Mucosa of stomach (tissue), 1 donor: ENCODE measurements around the gene MIA3.

Experiments used
- H3K27me3 ChIP-seq: one replicate; pipeline ENCODE4 v1.7.0; 2013; ENCODE audit warnings: mild to moderate bottlenecking, low read length; ENCODE audit not compliant: control insufficient read depth, insufficient read depth
- H3K36me3 ChIP-seq: one replicate; pipeline ENCODE4 v1.7.0; 2013; ENCODE audit warnings: low read length; ENCODE audit not compliant: control insufficient read depth, insufficient read depth
- H3K4me1 ChIP-seq: one replicate; pipeline ENCODE4 v1.7.0; 2013; ENCODE audit warnings: mild to moderate bottlenecking, low read length; ENCODE audit not compliant: control insufficient read depth, insufficient read depth
- H3K4me3 ChIP-seq: one replicate; pipeline ENCODE4 v1.7.0; 2013; ENCODE audit warnings: low read length
- H3K9ac ChIP-seq: one replicate; pipeline ENCODE4 v1.7.0; 2013; ENCODE audit warnings: mild to moderate bottlenecking, low read length, moderate library complexity
- H3K9me3 ChIP-seq: one replicate; pipeline ENCODE4 v1.7.0; 2013; ENCODE audit warnings: mild to moderate bottlenecking, low read length, moderate library complexity; ENCODE audit not compliant: control insufficient read depth
- donor health status: Pancreatic carcinoma.

MIA3 gene

GRCh38 chr1:222624214-222624613, 6.3 kb downstream of the MIA3 start:
- Histone ChIP-seq H3K36me3 (peaks cover 20% of the 10 kb centered on the region), H3K4me1 (peaks cover 18% of the 10 kb centered on the region), H3K9ac (no peak overlapping the region), H3K4me3 (no peak overlapping the region), H3K27me3 (no peaks in the 10 kb centered on the region), H3K9me3 (no peaks in the 10 kb centered on the region)

- Histone ChIP-seq H3K36me3 (peaks cover 21% of the 10 kb centered on the region), H3K27me3 (no peaks in the 10 kb centered on the region), H3K4me1 (peaks cover 10% of the 10 kb centered on the region), H3K4me3 (no peak overlapping the region), H3K9ac (no peak overlapping the region), H3K9me3 (no peaks in the 10 kb centered on the region)
Measured at GRCh38 chr1:222627232-222627631, 9.3 kb downstream of the MIA3 start.

- no peak overlapping the region for H3K4me3 ChIP-seq
- H3K4me1 ChIP-seq = no peaks in the 10 kb centered on the region
- H3K9me3 ChIP-seq = no peaks in the 10 kb centered on the region
- H3K27me3 ChIP-seq = no peaks in the 10 kb centered on the region
- no peak overlapping the region for H3K9ac ChIP-seq
- peaks cover 21% of the 10 kb centered on the region for H3K36me3 ChIP-seq
Measured at GRCh38 chr1:222629921-222630535, 12.1 kb downstream of the MIA3 start.

- H3K4me1 ChIP-seq = no peaks in the 10 kb centered on the region
- no peaks in the 10 kb centered on the region for H3K27me3 ChIP-seq
- H3K9me3 ChIP-seq = no peaks in the 10 kb centered on the region
- H3K4me3 ChIP-seq = no peak overlapping the region
- H3K36me3 ChIP-seq = peaks cover 18% of the 10 kb centered on the region
- no peak overlapping the region for H3K9ac ChIP-seq
Measured at GRCh38 chr1:222631611-222632208, 13.8 kb downstream of the MIA3 start.

- Histone ChIP-seq H3K9me3 (no peaks in the 10 kb centered on the region), H3K27me3 (no peaks in the 10 kb centered on the region), H3K9ac (no peak overlapping the region), H3K4me3 (no peak overlapping the region), H3K4me1 (no peaks in the 10 kb centered on the region), H3K36me3 (peaks cover 20% of the 10 kb centered on the region)
Measured at GRCh38 chr1:222632749-222633148, 14.9 kb downstream of the MIA3 start.

- no peak overlapping the region for H3K9ac ChIP-seq
- no peaks in the 10 kb centered on the region for H3K27me3 ChIP-seq
Measured at GRCh38 chr1:222634180-222635013, 16.5 kb downstream of the MIA3 start.

GRCh38 chr1:222641269-222641948, 23.5 kb downstream of the MIA3 start:
- Histone ChIP-seq H3K4me1 (peaks cover 15% of the 10 kb centered on the region), H3K36me3 (peaks cover 4% of the 10 kb centered on the region), H3K9ac (no peak overlapping the region), H3K9me3 (no peaks in the 10 kb centered on the region), H3K27me3 (no peaks in the 10 kb centered on the region), H3K4me3 (no peak overlapping the region)

More at GRCh38 chr1:222634180-222635013, 16.5 kb downstream of the MIA3 start:
- H3K9me3 ChIP-seq = no peaks in the 10 kb centered on the region
- no peaks in the 10 kb centered on the region for H3K4me1 ChIP-seq
- no peak overlapping the region for H3K4me3 ChIP-seq
- peaks cover 9% of the 10 kb centered on the region for H3K36me3 ChIP-seq

GRCh38 chr1:222642468-222642867, 24.6 kb downstream of the MIA3 start:
- Histone ChIP-seq H3K9ac (no peak overlapping the region), H3K4me3 (no peak overlapping the region), H3K27me3 (no peaks in the 10 kb centered on the region), H3K9me3 (no peaks in the 10 kb centered on the region), H3K36me3 (no peaks in the 10 kb centered on the region), H3K4me1 (peaks cover 15% of the 10 kb centered on the region)

- Histone ChIP-seq H3K9ac (peak overlapping the region; percentile 90), H3K27me3 (no peaks in the 10 kb centered on the region), H3K4me3 (peak overlapping the region; percentile 52), H3K4me1 (peaks cover 15% of the 10 kb centered on the region), H3K36me3 (no peaks in the 10 kb centered on the region), H3K9me3 (no peaks in the 10 kb centered on the region)
Measured at GRCh38 chr1:222643606-222643937, 25.7 kb downstream of the MIA3 start.

GRCh38 chr1:222643938-222644635, 26.2 kb downstream of the MIA3 start:
- H3K9me3 ChIP-seq = no peaks in the 10 kb centered on the region
- no peaks in the 10 kb centered on the region for H3K27me3 ChIP-seq
- peak overlapping the region; percentile 90 for H3K9ac ChIP-seq
- no peaks in the 10 kb centered on the region for H3K36me3 ChIP-seq
- peaks cover 15% of the 10 kb centered on the region for H3K4me1 ChIP-seq
- peak overlapping the region; percentile 52 for H3K4me3 ChIP-seq

- no peaks in the 10 kb centered on the region for H3K9me3 ChIP-seq
- H3K27me3 ChIP-seq = no peaks in the 10 kb centered on the region
- peak overlapping the region; percentile 52 for H3K4me3 ChIP-seq
- H3K9ac ChIP-seq = peak overlapping the region; percentile 90
- no peaks in the 10 kb centered on the region for H3K36me3 ChIP-seq
- peaks cover 15% of the 10 kb centered on the region for H3K4me1 ChIP-seq
Measured at GRCh38 chr1:222644636-222644980, 26.7 kb downstream of the MIA3 start.
